Measurements from ENCODE around the gene HYCC2. TPM values are rescaled to one million over a fixed set of nuclear protein-coding genes. Genes with fewer than 3 reads are reported as not detected.
A peak's percentile ranks its signal among the peaks of the same experiment; 100 is the strongest.

HYCC2 gene
- total and polyA plus RNA-seq, 2 donors (not counting 1 experiment from before 2014, with no cell fraction given): 6.2 to 8.6 TPM

- H2AFZ ChIP-seq (ENCODE audit: low read length): no peak overlapping the region
- no peak overlapping the region for H3K27ac ChIP-seq (ENCODE audit: insufficient read depth, low read length)
- no peaks in the 10 kb centered on the region for H3K9me3 ChIP-seq (ENCODE audit: control insufficient read depth, insufficient read depth, low read depth, low read length)
- no peaks in the 10 kb centered on the region for H3K79me2 ChIP-seq (ENCODE audit: control insufficient read depth, insufficient read depth, low read length)
- H3K9ac ChIP-seq (ENCODE audit: insufficient read depth, low read length): no peak overlapping the region
- H3K4me1 ChIP-seq (ENCODE audit: control insufficient read depth, extremely low read depth, insufficient read depth, low read length): no peaks in the 10 kb centered on the region
- no peaks in the 10 kb centered on the region for H3K27me3 ChIP-seq (ENCODE audit: control insufficient read depth, insufficient read depth, low read length)
- TF ChIP-seq CTCF (conservative IDR thresholded peaks at IDR 0.05 in 1 of 2, IDR thresholded peaks at IDR 0.05 in 1 of 2; ENCODE audit: low read depth in 1 of 2, low read length in 2 of 2): no peak
- no peak for TF ChIP-seq EZH2 (IDR thresholded peaks at IDR 0.05; ENCODE audit: low read length, missing control alignments)
- DNase-seq (ENCODE audit: low read depth in 2 of 2): peak in 1 of 2 donors; percentile 5
- H4K20me1 ChIP-seq (ENCODE audit: control insufficient read depth, extremely low read depth, insufficient read depth, low read length): no peaks in the 10 kb centered on the region
- peaks cover 3% of the 10 kb centered on the region for H3K36me3 ChIP-seq (ENCODE audit: control insufficient read depth, insufficient read depth, low read length)
- H3K4me3 ChIP-seq (replicated peaks in 1 of 4; ENCODE audit: control extremely low read depth in 1 of 4, insufficient read depth in 1 of 4, low read depth in 3 of 4, low read length in 4 of 4): no peak overlapping the region
- H3K4me2 ChIP-seq (ENCODE audit: extremely low read depth, insufficient read depth, low read length): no peak overlapping the region
Observed at GRCh38 chr2:201084863-201085262, 13.4 kb upstream of the HYCC2 start.

GRCh38 chr2:201074996-201075395 lies 3.5 kb upstream of the HYCC2 start:
- Histone ChIP-seq H3K4me3 (replicated peaks in 1 of 4; ENCODE audit: control extremely low read depth in 1 of 4, insufficient read depth in 1 of 4, low read depth in 3 of 4, low read length in 4 of 4) (no peak overlapping the region), H3K36me3 (ENCODE audit: control insufficient read depth, insufficient read depth, low read length) (no peaks in the 10 kb centered on the region), H4K20me1 (ENCODE audit: control insufficient read depth, extremely low read depth, insufficient read depth, low read length) (no peaks in the 10 kb centered on the region), H3K4me2 (ENCODE audit: extremely low read depth, insufficient read depth, low read length) (no peak overlapping the region), H3K9ac (ENCODE audit: insufficient read depth, low read length) (no peak overlapping the region), H3K79me2 (ENCODE audit: control insufficient read depth, insufficient read depth, low read length) (peaks cover 35% of the 10 kb centered on the region), H2AFZ (ENCODE audit: low read length) (no peak overlapping the region), H3K27ac (ENCODE audit: insufficient read depth, low read length) (no peak overlapping the region), H3K4me1 (ENCODE audit: control insufficient read depth, extremely low read depth, insufficient read depth, low read length) (no peaks in the 10 kb centered on the region), H3K9me3 (ENCODE audit: control insufficient read depth, insufficient read depth, low read depth, low read length) (no peaks in the 10 kb centered on the region), H3K27me3 (ENCODE audit: control insufficient read depth, insufficient read depth, low read length) (no peaks in the 10 kb centered on the region)
- DNase-seq (ENCODE audit: low read depth in 2 of 2): no peak
- TF ChIP-seq CTCF (conservative IDR thresholded peaks at IDR 0.05 in 1 of 2, IDR thresholded peaks at IDR 0.05 in 1 of 2; ENCODE audit: low read depth in 1 of 2, low read length in 2 of 2): no peak
- no peak for TF ChIP-seq EZH2 (IDR thresholded peaks at IDR 0.05; ENCODE audit: low read length, missing control alignments)

- H3K4me1 ChIP-seq (ENCODE audit: control insufficient read depth, extremely low read depth, insufficient read depth, low read length): no peaks in the 10 kb centered on the region
- no peaks in the 10 kb centered on the region for H3K27me3 ChIP-seq (ENCODE audit: control insufficient read depth, insufficient read depth, low read length)
- H3K79me2 ChIP-seq (ENCODE audit: control insufficient read depth, insufficient read depth, low read length): peaks cover 51% of the 10 kb centered on the region
- H3K9ac ChIP-seq (ENCODE audit: insufficient read depth, low read length): no peak overlapping the region
- H3K9me3 ChIP-seq (ENCODE audit: control insufficient read depth, insufficient read depth, low read depth, low read length): no peaks in the 10 kb centered on the region
- no peaks in the 10 kb centered on the region for H4K20me1 ChIP-seq (ENCODE audit: control insufficient read depth, extremely low read depth, insufficient read depth, low read length)
- no peak overlapping the region for H2AFZ ChIP-seq (ENCODE audit: low read length)
- H3K27ac ChIP-seq (ENCODE audit: insufficient read depth, low read length): no peak overlapping the region
- no peaks in the 10 kb centered on the region for H3K36me3 ChIP-seq (ENCODE audit: control insufficient read depth, insufficient read depth, low read length)
- H3K4me2 ChIP-seq (ENCODE audit: extremely low read depth, insufficient read depth, low read length): peak overlapping the region; percentile 78
- no peak for DNase-seq (ENCODE audit: low read depth in 2 of 2)
- H3K4me3 ChIP-seq (replicated peaks in 1 of 4; ENCODE audit: control extremely low read depth in 1 of 4, insufficient read depth in 1 of 4, low read depth in 3 of 4, low read length in 4 of 4): peak overlapping the region in 3 of 4 experiments; percentile 52 to 100 (median 80)
- no peak for TF ChIP-seq EZH2 (IDR thresholded peaks at IDR 0.05; ENCODE audit: low read length, missing control alignments)
- TF ChIP-seq CTCF (conservative IDR thresholded peaks at IDR 0.05 in 1 of 2, IDR thresholded peaks at IDR 0.05 in 1 of 2; ENCODE audit: low read depth in 1 of 2, low read length in 2 of 2): no peak
Observed at GRCh38 chr2:201073071-201073470, 1.6 kb upstream of the HYCC2 start.

Data from fibroblast of lung (primary cell).